ENCODE results near the gene SUCNR1. TPM values are rescaled to one million over a fixed set of nuclear protein-coding genes. Genes with fewer than 3 reads are reported as not detected.

SUCNR1 gene
- total and polyA plus RNA-seq, 2 of the 13 experiments (the other 11 are each of a cell fraction or from before 2014, with no cell fraction given), result 0.03 TPM; not detected in 1

DNA sequence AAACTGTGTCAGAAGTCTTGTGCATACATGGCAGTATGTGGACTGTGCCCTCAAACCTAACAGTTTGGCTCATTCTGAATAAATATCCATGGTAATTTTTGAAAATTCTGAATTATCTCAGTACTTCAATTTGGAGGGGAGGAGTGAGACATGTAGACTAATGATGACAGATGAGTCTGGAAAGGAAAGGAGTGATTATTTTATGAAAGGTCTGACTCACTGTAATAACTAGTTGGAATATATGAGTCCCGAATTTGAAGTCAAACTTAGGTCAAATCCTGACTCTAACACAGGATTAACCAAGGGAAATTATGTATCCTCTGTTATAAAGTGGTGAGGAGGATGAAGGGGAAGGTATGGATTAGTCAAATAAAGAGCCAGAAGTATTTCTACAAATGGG lies 38.6 kb downstream of the SUCNR1 start:
- Histone ChIP-seq H3K27me3 (ENCODE audit: control insufficient read depth in 1 of 2, insufficient read depth in 2 of 2, low read length in 2 of 2) (no peaks in the 10 kb centered on the region), H3K27ac (ENCODE audit: extremely low read length, insufficient read depth, low read length) (no peak overlapping the region), H3K79me2 (ENCODE audit: insufficient read depth, low read length) (no peaks in the 10 kb centered on the region), H3K4me3 (replicated peaks in 1 of 3; ENCODE audit: insufficient read depth in 1 of 3, low read depth in 2 of 3, low read length in 3 of 3) (no peak overlapping the region), H2AFZ (ENCODE audit: low read length) (no peak overlapping the region), H3K36me3 (replicated peaks in 1 of 2; ENCODE audit: control insufficient read depth in 1 of 2, insufficient read depth in 2 of 2, low read length in 2 of 2) (no peaks in the 10 kb centered on the region), H3K9ac (ENCODE audit: insufficient read depth, low read depth, low read length) (no peak overlapping the region), H4K20me1 (ENCODE audit: insufficient read depth, low read length) (no peaks in the 10 kb centered on the region), H3K4me2 (ENCODE audit: low read depth, low read length) (no peak overlapping the region), H3K9me3 (ENCODE audit: low read length) (no peaks in the 10 kb centered on the region), H3K4me1 (ENCODE audit: insufficient read depth, low read length) (no peaks in the 10 kb centered on the region)
- FAIRE-seq, result no peak
- no peak for ATAC-seq
- WGBS (ENCODE audit: low lambda C conversion rate), result 0% methylated on average over 1 of the region's 1 CpG
- DNase-seq (ENCODE audit: low spot score), result no peak
- in situ Hi-C loops (cut with HindIII; ENCODE audit: extremely low pct_ligation_motif_present, low pct_unique_long_range_greater_than_20kb), result no loop called here
- no TSS peak for BruUV-seq (replicated peaks)
- ChIA-PET CTCF (ENCODE audit: low intra/inter-chr PET ratio, low total read pairs) (no interaction called here), POLR2A (no interaction called here)
- intact Hi-C loops (cut with micrococcal nuclease; ENCODE audit: unreplicated experiment), result no loop called here
- TF ChIP-seq, protein P1, sequence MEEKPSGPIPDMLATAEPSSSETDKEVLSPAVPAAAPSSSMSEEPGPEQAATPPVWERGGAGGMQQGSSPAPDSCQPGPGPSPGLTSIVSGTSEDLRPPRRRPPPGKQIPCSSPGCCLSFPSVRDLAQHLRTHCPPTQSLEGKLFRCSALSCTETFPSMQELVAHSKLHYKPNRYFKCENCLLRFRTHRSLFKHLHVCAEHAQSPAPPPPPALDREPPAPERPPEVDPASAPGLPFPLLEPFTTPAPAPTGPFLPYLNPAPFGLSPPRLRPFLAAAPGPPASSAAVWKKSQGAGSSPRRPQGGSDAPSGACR (CRISPR knock-in tag; IDR thresholded peaks at IDR 0.05), result no peak
- TF ChIP-seq RFX1 (IDR thresholded peaks at IDR 0.05) (no peak), KDM4B (CRISPR knock-in tag; IDR thresholded peaks at IDR 0.05) (no peak), MYNN (CRISPR knock-in tag; IDR thresholded peaks at IDR 0.05; ENCODE audit: low read depth) (no peak), U2AF1 (optimal IDR thresholded peaks at IDR 0.05; ENCODE audit: low read depth, low read length) (no peak), ZNF839 (CRISPR knock-in tag; IDR thresholded peaks at IDR 0.05; ENCODE audit: borderline replicate concordance) (no peak), TBP (CRISPR knock-in tag; IDR thresholded peaks at IDR 0.05) (no peak), NFATC3 (CRISPR knock-in tag; IDR thresholded peaks at IDR 0.05) (no peak), ZNF44 (CRISPR knock-in tag; IDR thresholded peaks at IDR 0.05) (no peak), ZNF550 (CRISPR knock-in tag; IDR thresholded peaks at IDR 0.05; ENCODE audit: borderline replicate concordance) (no peak), KMT2A (CRISPR knock-in tag; IDR thresholded peaks at IDR 0.05) (no peak), ZFP36 (IDR thresholded peaks at IDR 0.05; ENCODE audit: borderline replicate concordance, low read depth, low read length, partially characterized antibody) (no peak), NPAS2 (CRISPR knock-in tag; IDR thresholded peaks at IDR 0.05; ENCODE audit: borderline replicate concordance) (no peak), ZFY (CRISPR knock-in tag; IDR thresholded peaks at IDR 0.05) (no peak)
- TF ChIP-seq, protein P2, sequence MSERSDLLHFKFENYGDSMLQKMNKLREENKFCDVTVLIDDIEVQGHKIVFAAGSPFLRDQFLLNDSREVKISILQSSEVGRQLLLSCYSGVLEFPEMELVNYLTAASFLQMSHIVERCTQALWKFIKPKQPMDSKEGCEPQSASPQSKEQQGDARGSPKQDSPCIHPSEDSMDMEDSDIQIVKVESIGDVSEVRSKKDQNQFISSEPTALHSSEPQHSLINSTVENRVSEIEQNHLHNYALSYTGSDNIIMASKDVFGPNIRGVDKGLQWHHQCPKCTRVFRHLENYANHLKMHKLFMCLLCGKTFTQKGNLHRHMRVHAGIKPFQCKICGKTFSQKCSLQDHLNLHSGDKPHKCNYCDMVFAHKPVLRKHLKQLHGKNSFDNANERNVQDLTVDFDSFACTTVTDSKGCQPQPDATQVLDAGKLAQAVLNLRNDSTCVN (CRISPR knock-in tag; IDR thresholded peaks at IDR 0.05; ENCODE audit: borderline replicate concordance), result no peak
- TF ChIP-seq, protein P3, sequence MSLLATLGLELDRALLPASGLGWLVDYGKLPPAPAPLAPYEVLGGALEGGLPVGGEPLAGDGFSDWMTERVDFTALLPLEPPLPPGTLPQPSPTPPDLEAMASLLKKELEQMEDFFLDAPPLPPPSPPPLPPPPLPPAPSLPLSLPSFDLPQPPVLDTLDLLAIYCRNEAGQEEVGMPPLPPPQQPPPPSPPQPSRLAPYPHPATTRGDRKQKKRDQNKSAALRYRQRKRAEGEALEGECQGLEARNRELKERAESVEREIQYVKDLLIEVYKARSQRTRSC (CRISPR knock-in tag; IDR thresholded peaks at IDR 0.05; ENCODE audit: low read depth), result no peak
- TF ChIP-seq, protein P4, sequence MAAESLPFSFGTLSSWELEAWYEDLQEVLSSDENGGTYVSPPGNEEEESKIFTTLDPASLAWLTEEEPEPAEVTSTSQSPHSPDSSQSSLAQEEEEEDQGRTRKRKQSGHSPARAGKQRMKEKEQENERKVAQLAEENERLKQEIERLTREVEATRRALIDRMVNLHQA (CRISPR knock-in tag; IDR thresholded peaks at IDR 0.05), result no peak
- TF ChIP-seq, protein P5, sequence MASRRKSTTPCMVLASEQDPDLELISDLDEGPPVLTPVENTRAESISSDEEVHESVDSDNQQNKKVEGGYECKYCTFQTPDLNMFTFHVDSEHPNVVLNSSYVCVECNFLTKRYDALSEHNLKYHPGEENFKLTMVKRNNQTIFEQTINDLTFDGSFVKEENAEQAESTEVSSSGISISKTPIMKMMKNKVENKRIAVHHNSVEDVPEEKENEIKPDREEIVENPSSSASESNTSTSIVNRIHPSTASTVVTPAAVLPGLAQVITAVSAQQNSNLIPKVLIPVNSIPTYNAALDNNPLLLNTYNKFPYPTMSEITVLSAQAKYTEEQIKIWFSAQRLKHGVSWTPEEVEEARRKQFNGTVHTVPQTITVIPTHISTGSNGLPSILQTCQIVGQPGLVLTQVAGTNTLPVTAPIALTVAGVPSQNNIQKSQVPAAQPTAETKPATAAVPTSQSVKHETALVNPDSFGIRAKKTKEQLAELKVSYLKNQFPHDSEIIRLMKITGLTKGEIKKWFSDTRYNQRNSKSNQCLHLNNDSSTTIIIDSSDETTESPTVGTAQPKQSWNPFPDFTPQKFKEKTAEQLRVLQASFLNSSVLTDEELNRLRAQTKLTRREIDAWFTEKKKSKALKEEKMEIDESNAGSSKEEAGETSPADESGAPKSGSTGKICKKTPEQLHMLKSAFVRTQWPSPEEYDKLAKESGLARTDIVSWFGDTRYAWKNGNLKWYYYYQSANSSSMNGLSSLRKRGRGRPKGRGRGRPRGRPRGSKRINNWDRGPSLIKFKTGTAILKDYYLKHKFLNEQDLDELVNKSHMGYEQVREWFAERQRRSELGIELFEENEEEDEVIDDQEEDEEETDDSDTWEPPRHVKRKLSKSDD (CRISPR knock-in tag; IDR thresholded peaks at IDR 0.05; ENCODE audit: low read depth), result no peak
